PC-9 (cell line): Measurements from ENCODE around the gene PRPH. TPM values are rescaled to one million over a fixed set of nuclear protein-coding genes. Genes with fewer than 3 reads are reported as not detected.
A peak's percentile ranks its signal among the peaks of the same experiment; 100 is the strongest.
"Not testable (repeated sequence)": the region's sequence is repeated elsewhere in the genome, so short reads cannot be mapped to it uniquely, and the experiment has no call there.

ENCODE experiments used
- BruUV-seq: library from RNA; stranded (reverse); fragments of 400-500 nt; replicated peaks from 2 replicates; lab custom pipeline; 2021; lab: Mats Ljungman, UMichigan
- CTCF ChIA-PET: fragments of 300-600 bp; sonication (Branson Sonifier 250); formaldehyde crosslinking; loops from one replicate; lab custom pipeline; 2022; ENCODE audit warnings: antibody characterized with exemption; lab: Charles Lee
- POLR2A ChIA-PET: fragments of 300-600 bp; sonication (Branson Sonifier 250); formaldehyde crosslinking; loops from one replicate; lab custom pipeline; 2022; ENCODE audit warnings: antibody characterized with exemption; ENCODE audit not compliant: unreplicated experiment; lab: Charles Lee
- DNase-seq, 2 experiments: peaks; one replicate each; pipeline versions ENCODE4 v3.0.0 to v3.0.0-alpha.2; 2015 to 2022; ENCODE audit warnings: mixed read lengths in 1 of 2
- H2AFZ ChIP-seq: fragments of 200-600 bp; sonication (generic); 2 replicates; pipeline ENCODE4 v1.8.1; 2017; ENCODE audit warnings: antibody characterized with exemption
- H3F3A ChIP-seq: fragments of 200-600 bp; sonication (generic); 2 replicates; pipeline ENCODE4 v1.8.1; 2017; ENCODE audit warnings: antibody characterized with exemption, mild to moderate bottlenecking, low read depth; ENCODE audit not compliant: insufficient read depth
- H3K27ac ChIP-seq: fragments of 200-600 bp; sonication (generic); 2 replicates; pipeline ENCODE4 v1.6.1; 2016; ENCODE audit warnings: mixed run types
- H3K27me3 ChIP-seq: fragments of 200-600 bp; sonication (generic); 2 replicates; pipeline ENCODE4 v1.6.1; 2016; ENCODE audit warnings: low read depth, mixed run types; ENCODE audit not compliant: insufficient read depth
- H3K36me3 ChIP-seq: fragments of 200-600 bp; sonication (generic); 2 replicates; pipeline ENCODE4 v1.6.1; 2016; ENCODE audit warnings: low read depth, mixed run types
- H3K4me1 ChIP-seq: fragments of 200-600 bp; sonication (generic); replicated peaks from 2 replicates; pipeline ENCODE4 v1.6.1; 2016; ENCODE audit warnings: mixed run types; ENCODE audit not compliant: insufficient read depth
- H3K4me2 ChIP-seq: fragments of 200-600 bp; sonication (generic); 2 replicates; pipeline ENCODE4 v1.6.1; 2017; ENCODE audit warnings: mixed run types
- H3K4me3 ChIP-seq: fragments of 200-600 bp; sonication (generic); 2 replicates; pipeline ENCODE4 v1.6.1; 2016; ENCODE audit warnings: mixed run types
- H3K79me2 ChIP-seq: fragments of 200-600 bp; sonication (generic); 2 replicates; pipeline ENCODE4 v1.6.1; 2017; ENCODE audit warnings: low read depth, mixed run types
- H3K9me2 ChIP-seq: fragments of 200-600 bp; sonication (generic); 2 replicates; pipeline ENCODE4 v1.8.1; 2017; ENCODE audit warnings: mild to moderate bottlenecking; ENCODE audit not compliant: insufficient read depth
- H3K9me3 ChIP-seq: fragments of 200-600 bp; sonication (generic); 2 replicates; pipeline ENCODE4 v1.8.1; 2016; ENCODE audit warnings: low read depth; ENCODE audit not compliant: insufficient read depth
- H4K20me1 ChIP-seq: fragments of 200-600 bp; sonication (generic); 2 replicates; pipeline ENCODE4 v1.8.1; 2017; ENCODE audit not compliant: insufficient read depth
- EZH2 ChIP-seq: fragments of 200-600 bp; sonication (generic); IDR thresholded peaks from 2 replicates; pipeline ENCODE4 v1.8.0; 2017; ENCODE audit warnings: antibody characterized with exemption, low read depth
- intact Hi-C: fragments of 100-400 bp; cut with micrococcal nuclease; formaldehyde crosslinking; loops from one replicate; pipeline ENCODE4 v1.10.0; 2022; ENCODE audit not compliant: unreplicated experiment
- total RNA-seq: library from RNA; stranded (reverse); gene quantifications from 2 replicates; pipeline ENCODE4 v1.2.3, GENCODE V29; 2021
- TF ChIP-seq, protein P1 (sequence below): fragments of 200-600 bp; sonication (generic); conservative IDR thresholded peaks from 2 replicates; pipeline ENCODE4 v1.6.1; 2017; ENCODE audit warnings: mixed run types, antibody characterized with exemption, mild to moderate bottlenecking, moderate library complexity

PRPH gene
- total RNA-seq, 1 experiment from 2014 or later = 0.46 TPM

DNA sequence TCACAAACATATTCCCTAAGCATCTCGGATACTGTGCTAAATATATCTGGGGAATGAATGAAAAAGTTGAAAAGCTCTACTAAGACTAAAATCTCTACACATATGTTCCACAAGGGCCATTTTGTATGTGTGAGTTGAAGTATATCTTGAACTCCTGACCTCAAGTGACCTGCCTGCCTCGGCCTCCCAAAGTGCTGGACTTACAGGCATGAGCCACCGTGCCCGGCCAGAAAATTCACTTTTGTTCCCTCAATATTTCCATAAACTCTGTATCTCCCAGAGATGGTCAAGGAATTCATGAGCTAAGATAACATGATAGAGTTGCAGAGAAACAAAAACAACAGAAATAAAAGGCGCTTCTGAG lies 31.6 kb upstream of the PRPH start:
- POLR2A ChIA-PET = interaction anchor here (0.5 to 0.8 kb wide), 7 partner anchors 31 to 443 kb away, joined by 3 to 16 read pairs (median 4); partner anchors contain the start of gene TUBA1B
- Histone ChIP-seq H3K4me3 (peak overlapping the region; percentile 94; the same call in 1 of the 2 replicates), H3K4me1 (peaks cover 45% of the 10 kb centered on the region), H2AFZ (no peak overlapping the region), H3K27ac (0 out of 2 replicates have a peak overlapping the region, but pooled peaks have one; percentile 54), H3K79me2 (peaks cover 58% of the 10 kb centered on the region), H3K9me2 (no peaks in the 10 kb centered on the region), H4K20me1 (peaks cover 22% of the 10 kb centered on the region), H3K27me3 (no peaks in the 10 kb centered on the region), H3F3A (peaks cover 57% of the 10 kb centered on the region), H3K4me2 (peak overlapping the region; percentile 71), H3K9me3 (no peaks in the 10 kb centered on the region), H3K36me3 (peaks cover 18% of the 10 kb centered on the region)
- no peak for TF ChIP-seq EZH2
- TF ChIP-seq, protein P1, sequence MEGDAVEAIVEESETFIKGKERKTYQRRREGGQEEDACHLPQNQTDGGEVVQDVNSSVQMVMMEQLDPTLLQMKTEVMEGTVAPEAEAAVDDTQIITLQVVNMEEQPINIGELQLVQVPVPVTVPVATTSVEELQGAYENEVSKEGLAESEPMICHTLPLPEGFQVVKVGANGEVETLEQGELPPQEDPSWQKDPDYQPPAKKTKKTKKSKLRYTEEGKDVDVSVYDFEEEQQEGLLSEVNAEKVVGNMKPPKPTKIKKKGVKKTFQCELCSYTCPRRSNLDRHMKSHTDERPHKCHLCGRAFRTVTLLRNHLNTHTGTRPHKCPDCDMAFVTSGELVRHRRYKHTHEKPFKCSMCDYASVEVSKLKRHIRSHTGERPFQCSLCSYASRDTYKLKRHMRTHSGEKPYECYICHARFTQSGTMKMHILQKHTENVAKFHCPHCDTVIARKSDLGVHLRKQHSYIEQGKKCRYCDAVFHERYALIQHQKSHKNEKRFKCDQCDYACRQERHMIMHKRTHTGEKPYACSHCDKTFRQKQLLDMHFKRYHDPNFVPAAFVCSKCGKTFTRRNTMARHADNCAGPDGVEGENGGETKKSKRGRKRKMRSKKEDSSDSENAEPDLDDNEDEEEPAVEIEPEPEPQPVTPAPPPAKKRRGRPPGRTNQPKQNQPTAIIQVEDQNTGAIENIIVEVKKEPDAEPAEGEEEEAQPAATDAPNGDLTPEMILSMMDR = no peak
- no TSS peak for BruUV-seq
- CTCF ChIA-PET = interaction anchor here (1.8 kb wide), 1 partner anchor 84 kb away, joined by 5 read pairs; no protein-coding TSS in a partner anchor
- intact Hi-C loops = loop anchor here (1.0 to 10.0 kb wide), 2 partner anchors 28 to 199 kb away; partner anchors contain the start of genes KMT2D and RHEBL1
- DNase-seq = no peak

DNA sequence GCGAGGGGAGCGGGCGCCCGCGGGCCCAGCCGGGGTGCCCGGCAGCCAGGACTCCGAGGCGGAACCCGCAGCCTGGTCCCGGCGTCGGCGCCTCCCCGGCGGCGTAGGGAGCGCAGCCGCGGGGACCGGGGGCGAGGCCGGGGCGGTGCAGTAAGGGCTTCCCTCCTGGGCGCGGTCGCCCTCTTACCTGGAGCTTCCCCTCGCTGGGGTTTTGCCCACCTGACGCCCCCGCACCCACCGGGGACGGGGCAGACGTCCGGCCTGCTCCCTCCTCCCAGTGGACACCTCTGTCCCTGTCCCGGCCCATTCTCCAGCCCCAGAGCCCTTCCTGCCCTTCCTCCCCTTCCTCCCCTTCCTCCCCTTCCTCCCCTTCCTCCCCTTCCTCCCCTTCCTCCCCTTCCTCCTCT lies 30.5 kb upstream of the PRPH start:
- TSS peak; percentile 48 for BruUV-seq
- Histone ChIP-seq H3F3A (peaks cover 68% of the 10 kb centered on the region), H4K20me1 (peaks cover 33% of the 10 kb centered on the region), H3K36me3 (peaks cover 25% of the 10 kb centered on the region), H3K4me2 (peak overlapping the region; percentile 71), H3K79me2 (peaks cover 64% of the 10 kb centered on the region), H3K27ac (peak overlapping the region; percentile 54), H3K4me3 (peak overlapping the region; percentile 94), H3K4me1 (peaks cover 50% of the 10 kb centered on the region), H3K9me2 (no peaks in the 10 kb centered on the region), H3K9me3 (no peaks in the 10 kb centered on the region), H3K27me3 (no peaks in the 10 kb centered on the region), H2AFZ (peak overlapping the region; percentile 71; the same call in 1 of the 2 replicates)
- ChIA-PET CTCF (interaction anchor here (0.6 to 1.8 kb wide), 2 partner anchors 26 to 83 kb away, joined by 4 to 5 read pairs; no protein-coding TSS in a partner anchor), POLR2A (interaction anchor here (0.5 to 0.7 kb wide), 7 partner anchors 42 to 447 kb away, joined by 3 to 27 read pairs (median 5); partner anchors contain the start of gene LMBR1L)
- DNase-seq = no peak
- intact Hi-C loops = loop anchor here (10.0 kb wide), 1 partner anchor 200 kb away; the partner anchor contains the start of genes KMT2D and RHEBL1
- no peak for TF ChIP-seq EZH2
- TF ChIP-seq, protein P1 = no peak

DNA sequence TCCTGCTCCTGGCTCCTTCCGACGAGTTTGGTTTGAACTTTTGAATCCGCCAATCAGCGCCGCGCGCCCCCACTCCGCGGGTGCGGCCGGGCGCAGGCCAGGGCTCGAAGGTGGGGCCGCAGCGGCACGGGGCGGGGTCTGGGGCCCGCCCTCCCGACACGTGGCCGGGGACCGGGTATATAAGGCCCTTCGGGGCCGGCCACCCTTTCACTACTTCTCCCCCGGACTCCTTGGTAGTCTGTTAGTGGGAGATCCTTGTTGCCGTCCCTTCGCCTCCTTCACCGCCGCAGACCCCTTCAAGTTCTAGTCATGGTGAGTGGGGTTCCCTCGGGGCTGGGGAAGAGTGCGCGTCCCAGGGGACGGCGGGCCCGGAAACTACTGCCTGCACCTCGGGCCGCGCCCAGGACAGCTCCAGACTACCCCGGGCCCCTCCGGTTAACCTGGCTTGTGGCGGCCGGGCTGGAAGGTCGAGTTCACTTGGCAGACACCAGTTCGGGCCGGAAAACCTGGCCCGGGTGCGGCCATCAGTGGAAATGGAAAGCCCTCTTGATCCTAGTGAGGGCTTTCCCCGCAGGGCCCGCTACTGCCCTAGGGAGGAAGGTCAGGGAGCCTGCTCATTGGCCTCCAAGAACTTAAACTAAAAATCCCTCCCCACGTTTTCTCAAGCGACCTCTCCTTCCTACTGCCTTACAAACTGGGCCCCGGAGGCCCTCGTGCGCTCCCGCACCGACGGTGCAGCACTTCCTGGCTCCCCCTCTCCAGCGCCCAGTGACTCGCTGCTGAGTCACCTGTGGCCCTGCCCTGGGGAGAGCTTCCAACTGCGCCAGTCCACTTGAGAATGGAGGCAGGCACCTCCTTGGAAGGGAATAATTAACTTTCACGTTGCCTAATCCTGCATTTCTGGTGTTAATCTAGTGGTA lies 29.8 kb upstream of the PRPH start, which contains the start of gene TUBA1C:
Gene TUBA1C (plus strand): TSS at position 210 of the 920 bp plus-strand sequence. CDS start 100 bp downstream, at position 310.
- Histone ChIP-seq H3K27ac (peak within 1 kb of the TSS; percentile 98), H3K9me3 (no peaks in the 10 kb centered on the region), H3K4me1 (peaks cover 50% of the 10 kb centered on the region), H2AFZ (peak within 1 kb of the TSS; percentile 71), H3K4me2 (peak within 1 kb of the TSS; percentile 90), H3K9me2 (no peaks in the 10 kb centered on the region), H4K20me1 (peaks cover 39% of the 10 kb centered on the region), H3K36me3 (peaks cover 31% of the 10 kb centered on the region), H3K79me2 (peaks cover 68% of the 10 kb centered on the region), H3K27me3 (no peaks in the 10 kb centered on the region), H3F3A (peaks cover 72% of the 10 kb centered on the region), H3K4me3 (peak within 1 kb of the TSS; percentile 94)
- peak; percentile 82 to 96 for DNase-seq
- intact Hi-C loops = loop anchor here (10.0 kb wide), 1 partner anchor 200 kb away; the partner anchor contains the start of genes KMT2D and RHEBL1
- TSS peak; percentile 38 for BruUV-seq
- CTCF ChIA-PET = interaction anchor here (1.8 kb wide), 1 partner anchor 83 kb away, joined by 5 read pairs; no protein-coding TSS in a partner anchor
- POLR2A ChIA-PET = interaction anchor here (0.6 to 0.7 kb wide), 2 partner anchors 132 to 133 kb away, joined by 6 to 27 read pairs; no protein-coding TSS in a partner anchor
- TF ChIP-seq EZH2 = no peak
- TF ChIP-seq, protein P1 = 0 out of 2 replicates have a peak, but pooled peaks have one; percentile 18

DNA sequence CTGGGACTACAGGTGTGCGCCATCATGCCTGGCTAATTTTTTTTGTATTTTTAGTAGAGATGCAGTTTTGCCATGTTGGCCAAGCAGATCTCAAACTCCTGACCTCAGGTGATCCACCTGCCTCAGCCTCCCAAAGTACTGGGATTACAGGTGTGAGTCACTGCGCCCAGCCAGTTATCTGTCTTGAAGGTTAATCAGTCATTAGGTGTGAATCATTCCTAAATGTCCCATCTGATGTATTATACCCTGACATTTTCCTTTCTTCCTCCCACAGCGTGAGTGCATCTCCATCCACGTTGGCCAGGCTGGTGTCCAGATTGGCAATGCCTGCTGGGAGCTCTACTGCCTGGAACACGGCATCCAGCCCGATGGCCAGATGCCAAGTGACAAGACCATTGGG lies 25.8 kb upstream of the PRPH start:
- Histone ChIP-seq H3K4me2 (peak overlapping the region; percentile 90), H4K20me1 (peaks cover 78% of the 10 kb centered on the region), H3K36me3 (peaks cover 59% of the 10 kb centered on the region), H3F3A (peaks cover 88% of the 10 kb centered on the region), H3K4me1 (peaks cover 32% of the 10 kb centered on the region), H3K4me3 (peak overlapping the region; percentile 94; the same call in 1 of the 2 replicates), H3K79me2 (peaks cover 70% of the 10 kb centered on the region), H3K27ac (peak overlapping the region; percentile 98)
- not testable (repeated sequence) for H3K9me3 ChIP-seq, DNase-seq, H3K9me2 ChIP-seq, BruUV-seq, H2AFZ ChIP-seq, H3K27me3 ChIP-seq
- intact Hi-C loops = loop anchor here (10.0 kb wide), 1 partner anchor 204 kb away; the partner anchor contains the start of genes KMT2D and RHEBL1
- ChIA-PET POLR2A (interaction anchor here (0.6 to 1.0 kb wide), 7 partner anchors 16 to 1013 kb away, joined by 3 to 11 read pairs (median 7); partner anchors contain the start of genes TROAP and TUBA1B), CTCF (interaction anchor here (0.7 to 0.9 kb wide), 2 partner anchors 98 to 181 kb away, joined by 3 to 4 read pairs; no protein-coding TSS in a partner anchor)
